PFSK-1 (cell line): Measurements from ENCODE around the gene TMEM184B.

ENCODE experiments used
- FOXP2 ChIP-seq: optimal IDR thresholded peaks from 2 replicates; pipeline ENCODE3; 2011; ENCODE audit warnings: borderline replicate concordance, control low read depth, inconsistent platforms; ENCODE audit not compliant: insufficient read depth; ENCODE audit errors: extremely low read length, extremely low read depth
- POLR2AphosphoS5 ChIP-seq: IDR thresholded peaks from 2 replicates; pipeline ENCODE4 v1.6.1; 2012; ENCODE audit warnings: low read depth, mild to moderate bottlenecking, control low read depth, low read length, moderate library complexity
- REST ChIP-seq, 2 experiments: IDR thresholded peaks; 2 replicates each; pipeline versions ENCODE4 v1.6.1 to v1.8.0; 2011 to 2012; ENCODE audit warnings: low read depth in 2 of 2, low read length in 2 of 2, control low read depth in 1 of 2, inconsistent platforms in 1 of 2, mild to moderate bottlenecking in 1 of 2, moderate library complexity in 1 of 2; ENCODE audit not compliant: insufficient read depth in 1 of 2
- SIN3A ChIP-seq: IDR thresholded peaks from 2 replicates; pipeline ENCODE4 v1.6.1; 2012; ENCODE audit warnings: mild to moderate bottlenecking, low read length, moderate library complexity, borderline replicate concordance; ENCODE audit not compliant: insufficient read depth
- TAF1 ChIP-seq: IDR thresholded peaks from 2 replicates; pipeline ENCODE4 v1.6.1; 2012; ENCODE audit warnings: low read length, control low read depth, borderline replicate concordance; ENCODE audit not compliant: insufficient read depth

- no peak for TF ChIP-seq REST (IDR thresholded peaks at IDR 0.05; ENCODE audit: insufficient read depth in 1 of 2, low read depth in 2 of 2, low read length in 2 of 2)
- TF ChIP-seq TAF1: no peak
- TF ChIP-seq POLR2AphosphoS5: no peak
- no peak for TF ChIP-seq SIN3A
- TF ChIP-seq FOXP2: no peak
Observed at GRCh38 chr22:38291201-38291777, 18.5 kb upstream of the TMEM184B start.
